Calu3 (cell line): Measurements from ENCODE around the gene NCBP3. TPM values are rescaled to one million over a fixed set of nuclear protein-coding genes. Genes with fewer than 3 reads are reported as not detected.

Experiments used
- BruUV-seq: library from RNA; stranded (reverse); fragments of 400-500 nt; replicated peaks from 2 replicates; lab custom pipeline; 2021; lab: Mats Ljungman, UMichigan
- CTCF ChIA-PET: fragments of 300-600 bp; sonication (Branson Sonifier 250); formaldehyde crosslinking; loops from one replicate; lab custom pipeline; 2022; ENCODE audit warnings: antibody characterized with exemption; lab: Charles Lee
- DNase-seq: peaks from one replicate; pipeline ENCODE4 v3.0.0; 2022
- H3K27ac Mint-ChIP-seq: one replicate; pipeline ENCODE4 v1.8.0; 2022; ENCODE audit warnings: mixed read lengths; ENCODE audit not compliant: unreplicated experiment
- H3K27me3 Mint-ChIP-seq: one replicate; pipeline ENCODE4 v1.8.0; 2022; ENCODE audit warnings: mixed read lengths; ENCODE audit not compliant: unreplicated experiment
- H3K36me3 Mint-ChIP-seq: one replicate; pipeline ENCODE4 v1.8.0; 2022; ENCODE audit warnings: mild to moderate bottlenecking, moderate library complexity, mixed read lengths; ENCODE audit not compliant: insufficient read depth, unreplicated experiment
- H3K4me1 Mint-ChIP-seq: one replicate; pipeline ENCODE4 v1.8.0; 2022; ENCODE audit warnings: mild to moderate bottlenecking, low read depth, mixed read lengths; ENCODE audit not compliant: unreplicated experiment
- H3K4me3 Mint-ChIP-seq: one replicate; pipeline ENCODE4 v1.8.0; 2022; ENCODE audit warnings: mild to moderate bottlenecking, low read depth, moderate library complexity, mixed read lengths; ENCODE audit not compliant: unreplicated experiment
- H3K9me3 Mint-ChIP-seq: one replicate; pipeline ENCODE4 v1.8.0; 2022; ENCODE audit warnings: low read depth, mixed read lengths; ENCODE audit not compliant: unreplicated experiment
- CTCF ChIP-seq: fragments of 200-600 bp; IDR thresholded peaks from one replicate; pipeline ENCODE4 v1.8.0; 2022; ENCODE audit warnings: antibody characterized with exemption; ENCODE audit not compliant: unreplicated experiment
- intact Hi-C: fragments of 100-400 bp; cut with micrococcal nuclease; formaldehyde crosslinking; loops from one replicate; pipeline ENCODE4 v1.10.0; 2022; ENCODE audit not compliant: unreplicated experiment
- total RNA-seq: library from RNA; stranded (reverse); gene quantifications from 2 replicates; pipeline ENCODE4 v1.2.3, GENCODE V29; 2022

NCBP3 gene
- total RNA-seq, 1 experiment from 2014 or later = 25.4 TPM

GRCh38 chr17:3817851-3818605 lies 28.0 kb downstream of the NCBP3 start:
- CTCF ChIA-PET = no interaction called here
- intact Hi-C loops = no loop called here
- no peak for DNase-seq
- BruUV-seq = no TSS peak
- Mint-ChIP-seq H3K9me3 (no peaks in the 10 kb centered on the region), H3K27me3 (no peaks in the 10 kb centered on the region), H3K4me3 (no peak overlapping the region), H3K27ac (no peak overlapping the region), H3K4me1 (no peaks in the 10 kb centered on the region), H3K36me3 (no peaks in the 10 kb centered on the region)
- no peak for TF ChIP-seq CTCF

GRCh38 chr17:3815925-3816324 lies 30.1 kb downstream of the NCBP3 start:
- Mint-ChIP-seq H3K4me3 (no peak overlapping the region), H3K36me3 (no peaks in the 10 kb centered on the region), H3K27ac (no peak overlapping the region), H3K9me3 (no peaks in the 10 kb centered on the region), H3K4me1 (no peaks in the 10 kb centered on the region), H3K27me3 (no peaks in the 10 kb centered on the region)
- no peak for TF ChIP-seq CTCF
- no peak for DNase-seq
- intact Hi-C loops = no loop called here
- CTCF ChIA-PET = interaction anchor here (1.0 kb wide), 1 partner anchor 78 kb away, joined by 4 read pairs; no protein-coding TSS in a partner anchor
- BruUV-seq = no TSS peak

- no peaks in the 10 kb centered on the region for H3K9me3 Mint-ChIP-seq
- H3K27ac Mint-ChIP-seq = no peak overlapping the region
- H3K4me3 Mint-ChIP-seq = no peak overlapping the region
- H3K27me3 Mint-ChIP-seq = no peaks in the 10 kb centered on the region
- no peak for TF ChIP-seq CTCF
- intact Hi-C loops = no loop called here
- H3K36me3 Mint-ChIP-seq = no peaks in the 10 kb centered on the region
- no TSS peak for BruUV-seq
- no peaks in the 10 kb centered on the region for H3K4me1 Mint-ChIP-seq
- DNase-seq = no peak
- CTCF ChIA-PET = no interaction called here
Measured at GRCh38 chr17:3815122-3815521, 30.9 kb downstream of the NCBP3 start.

- no TSS peak for BruUV-seq
- no peaks in the 10 kb centered on the region for H3K4me1 Mint-ChIP-seq
- no peaks in the 10 kb centered on the region for H3K9me3 Mint-ChIP-seq
- intact Hi-C loops = no loop called here
- CTCF ChIA-PET = no interaction called here
- DNase-seq = no peak
- no peak for TF ChIP-seq CTCF
- H3K4me3 Mint-ChIP-seq = no peak overlapping the region
- peaks cover 5% of the 10 kb centered on the region for H3K36me3 Mint-ChIP-seq
- no peak overlapping the region for H3K27ac Mint-ChIP-seq
- H3K27me3 Mint-ChIP-seq = no peaks in the 10 kb centered on the region
Measured at GRCh38 chr17:3814361-3814760, 31.7 kb downstream of the NCBP3 start.
